Adrenal gland (tissue), 12 donors: ENCODE results near the gene DOCK8. TPM values are rescaled to one million over a fixed set of nuclear protein-coding genes. Genes with fewer than 3 reads are reported as not detected.
"Not testable (repeated sequence)": the region's sequence is repeated elsewhere in the genome, so short reads cannot be mapped to it uniquely, and the experiment has no call there.

Source experiments
- DNase-seq, 7 donors: peaks; one replicate each; pipeline ENCODE4 v3.0.0-alpha.2; 2019 to 2020
- H3K27ac ChIP-seq, 5 donors: fragments of 200-600 bp; sonication (generic) in 4 of 5; 1 replicate in 3 of 5; 2 replicates in 2 of 5; pipeline versions ENCODE4 v1.5.1 to v1.8.0; 2016 to 2020; ENCODE audit warnings: mild to moderate bottlenecking in 1 of 5
- H3K27me3 ChIP-seq: fragments of 200-600 bp; 2 replicates; pipeline ENCODE4 v1.8.0; 2021
- H3K36me3 ChIP-seq, 2 donors: fragments of 200-600 bp; replicated peaks in 1 of 2; 1 replicate in 1 of 2; 2 replicates in 1 of 2; pipeline versions ENCODE4 v1.5.1 to v1.8.0; 2018 to 2022
- H3K4me1 ChIP-seq, 2 donors: fragments of 200-600 bp; replicated peaks in 1 of 2; 1 replicate in 1 of 2; 2 replicates in 1 of 2; pipeline versions ENCODE4 v1.5.1 to v1.8.0; 2018 to 2021
- H3K4me3 ChIP-seq, 4 donors: fragments of 200-600 bp; sonication (generic) in 3 of 4; one replicate each; pipeline ENCODE4 v1.5.1; 2016 to 2018
- H3K9me3 ChIP-seq, 3 donors: fragments of 200-600 bp; sonication (generic) in 1 of 3; replicated peaks in 1 of 3; 1 replicate in 2 of 3; 2 replicates in 1 of 3; pipeline versions ENCODE4 v1.5.1 to v1.8.0; 2016 to 2021
- POLR2A ChIP-seq, 2 donors: fragments of 450-650 bp; IDR thresholded peaks; one replicate each; pipeline ENCODE4 v1.6.1; 2017; ENCODE audit warnings: antibody characterized with exemption in 2 of 2, mild to moderate bottlenecking in 2 of 2, moderate library complexity in 1 of 2
- WGBS, 4 donors: extraction: QIAGEN DNeasy Blood & Tissue Kit in 2 of 4; methylation state at CpG; one replicate each; pipeline versions ENCODE4 v1.1.5 to v1.1.7; 2013 to 2017; 5-methylcytosine and 5-hydroxymethylcytosine counted together
- intact Hi-C, 2 donors: fragments of 100-400 bp; cut with DNase I; formaldehyde crosslinking; loops; one replicate each; pipeline versions ENCODE4 v1.14.1 to v1.15.0; 2022 to 2023
- polyA plus RNA-seq, 3 donors: library from polyadenylated mRNA; stranded (reverse); fragments of 200-250 nt in 2 of 3; fragments of 350-450 nt in 1 of 3; fragmentation: Illumina TruSeq in 1 of 3; extraction: RNeasy Lipid Tissue Mini Kit (QIAGEN cat#74804) in 1 of 3; gene quantifications; one replicate each; pipeline ENCODE4 v1.2.3, GENCODE V29; 2013 to 2014
- total RNA-seq, 9 donors: library from RNA; depleted of rRNA in 4 of 9; stranded (reverse); fragments of >200 nt in 4 of 9; fragments of 120-200 nt in 1 of 9; fragmentation: NEBNext Ultra II Directional in 1 of 9; extraction: Animal tissue kit (Norgen Biotek cat#: 25700) in 1 of 9; gene quantifications; one replicate each; pipeline versions ENCODE4 v1.1.0 to v1.2.4, GENCODE V29; 2013 to 2023
- TF ChIP-seq, protein P1 (sequence below), 6 experiments: fragments of 450-650 bp in 4 of 6; fragments of 200-600 bp in 2 of 6; sonication (generic) in 1 of 6; IDR thresholded peaks; 1 replicate in 5 of 6; 2 replicates in 1 of 6; pipeline versions ENCODE4 v1.5.1 to v1.8.0; 2016 to 2021; ENCODE audit warnings: antibody characterized with exemption in 6 of 6, mild to moderate bottlenecking in 2 of 6, moderate library complexity in 1 of 6
- donor health status: healthy with polysubstance abuse.
- donor health status: Bipolar disorder and iron deficiency.
- donor health status: DM: yes; HTN: yes; CAD: no.
- donor health status: DM: no; HTN: no; CAD: no.
- donor health status: DM: no; HTN: no; CAD: no.
- donor health status: DM: yes; HTN: yes; CAD: no.

Gene DOCK8
- total and polyA plus RNA-seq, 12 donors = 8.3 to 134 (median 40.5) TPM

DNA sequence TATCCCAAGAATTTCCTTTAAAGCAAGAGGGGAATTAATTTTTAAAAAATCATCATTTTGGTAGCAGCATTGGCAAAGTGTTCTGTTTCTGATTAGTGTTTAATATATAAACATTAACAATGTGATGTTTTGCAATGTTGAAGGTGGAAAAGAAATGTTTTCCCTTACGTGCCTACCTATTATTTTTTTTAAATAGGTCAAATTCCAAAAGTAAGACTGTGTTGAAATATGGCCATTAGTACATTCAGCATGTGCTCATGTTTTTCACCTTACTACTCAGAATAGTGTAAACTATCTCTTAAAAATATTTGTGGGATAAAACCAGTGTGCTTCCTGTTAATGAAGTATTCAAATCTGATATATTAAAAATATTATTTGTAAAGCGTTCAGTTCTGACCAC, 3.3 kb downstream of the DOCK8 start:
- WGBS, 4 donors = 42 to 71% (median 63%) methylated on average over 2 of the region's 2 CpGs
- Histone ChIP-seq H3K9me3 (no peaks in the 10 kb centered on the region), H3K27ac (no peak overlapping the region), H3K4me3 (no peak overlapping the region), H3K4me1 (peaks cover 12 to 48% of the 10 kb centered on the region in 2 donors), H3K27me3 (no peaks in the 10 kb centered on the region), H3K36me3 (no peaks in the 10 kb centered on the region)
- no peak for DNase-seq
- TF ChIP-seq, protein P1, sequence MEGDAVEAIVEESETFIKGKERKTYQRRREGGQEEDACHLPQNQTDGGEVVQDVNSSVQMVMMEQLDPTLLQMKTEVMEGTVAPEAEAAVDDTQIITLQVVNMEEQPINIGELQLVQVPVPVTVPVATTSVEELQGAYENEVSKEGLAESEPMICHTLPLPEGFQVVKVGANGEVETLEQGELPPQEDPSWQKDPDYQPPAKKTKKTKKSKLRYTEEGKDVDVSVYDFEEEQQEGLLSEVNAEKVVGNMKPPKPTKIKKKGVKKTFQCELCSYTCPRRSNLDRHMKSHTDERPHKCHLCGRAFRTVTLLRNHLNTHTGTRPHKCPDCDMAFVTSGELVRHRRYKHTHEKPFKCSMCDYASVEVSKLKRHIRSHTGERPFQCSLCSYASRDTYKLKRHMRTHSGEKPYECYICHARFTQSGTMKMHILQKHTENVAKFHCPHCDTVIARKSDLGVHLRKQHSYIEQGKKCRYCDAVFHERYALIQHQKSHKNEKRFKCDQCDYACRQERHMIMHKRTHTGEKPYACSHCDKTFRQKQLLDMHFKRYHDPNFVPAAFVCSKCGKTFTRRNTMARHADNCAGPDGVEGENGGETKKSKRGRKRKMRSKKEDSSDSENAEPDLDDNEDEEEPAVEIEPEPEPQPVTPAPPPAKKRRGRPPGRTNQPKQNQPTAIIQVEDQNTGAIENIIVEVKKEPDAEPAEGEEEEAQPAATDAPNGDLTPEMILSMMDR (IDR thresholded peaks at IDR 0.05) = no peak
- no peak for TF ChIP-seq POLR2A (IDR thresholded peaks at IDR 0.05)
- intact Hi-C loops = no loop called here

DNA sequence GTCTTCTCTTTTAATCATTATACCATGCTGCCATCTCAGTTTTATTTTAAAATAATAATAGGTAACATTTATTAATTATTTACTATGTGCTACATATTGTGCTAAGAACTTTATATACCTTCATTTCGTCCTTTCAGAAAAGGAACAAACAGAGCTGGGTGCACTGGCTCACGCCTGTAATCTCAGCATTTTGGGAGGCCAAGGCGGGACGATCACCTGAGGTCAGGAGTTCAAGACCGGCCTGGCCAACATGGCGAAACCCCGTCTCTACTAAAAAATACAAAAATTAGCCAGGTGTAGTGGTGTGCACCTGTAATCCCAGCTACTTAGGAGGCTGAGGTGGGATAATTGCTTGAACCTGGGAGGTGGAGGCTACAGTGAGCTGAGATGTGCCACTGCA, 4.4 kb downstream of the DOCK8 start:
- H3K36me3 ChIP-seq, intact Hi-C loops, H3K27me3 ChIP-seq, H3K4me3 ChIP-seq, H3K9me3 ChIP-seq, H3K27ac ChIP-seq, DNase-seq: not testable (repeated sequence)
- 88 to 92% (median 90%) methylated on average over 7 of the region's 7 CpGs for WGBS, 4 donors
- peaks cover 12 to 50% of the 10 kb centered on the region in 2 donors for H3K4me1 ChIP-seq

DNA sequence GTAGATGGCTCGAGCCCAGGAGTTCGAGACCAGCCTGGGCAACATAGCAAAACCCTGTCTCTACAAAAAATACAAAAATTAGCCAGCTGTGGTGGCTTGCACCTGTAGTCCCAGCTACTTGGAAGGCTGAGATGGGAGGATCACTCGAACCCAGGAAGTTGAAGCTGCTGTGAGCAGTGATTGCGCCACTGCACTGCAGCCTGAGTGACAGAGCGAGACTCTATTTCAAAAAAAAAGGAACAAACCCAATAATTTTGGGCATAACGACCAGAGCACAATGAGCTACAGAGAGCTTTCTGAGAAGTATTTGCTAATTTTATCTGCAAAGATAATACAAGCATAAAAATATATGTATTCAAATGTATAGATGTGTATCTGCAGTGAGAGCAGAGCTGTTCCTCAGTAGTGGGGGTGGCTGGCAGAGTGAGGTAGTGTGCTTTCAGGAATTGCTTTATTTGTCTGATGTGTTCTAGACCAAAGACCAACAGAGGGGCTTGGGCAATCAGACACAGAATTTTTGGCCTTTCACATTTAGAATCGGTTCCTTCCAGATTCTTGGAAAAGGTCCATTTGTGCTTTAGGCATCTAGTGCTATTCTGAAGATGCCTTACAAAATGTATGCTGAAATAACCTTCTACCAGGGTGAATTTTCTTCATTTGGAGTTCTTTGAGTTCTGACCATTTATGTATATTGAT, 5.2 kb downstream of the DOCK8 start:
- TF ChIP-seq POLR2A (IDR thresholded peaks at IDR 0.05) = no peak
- TF ChIP-seq, protein P1 (IDR thresholded peaks at IDR 0.05) = no peak
- peaks cover 9 to 57% of the 10 kb centered on the region in 2 donors for H3K4me1 ChIP-seq
- H3K36me3 ChIP-seq = no peaks in the 10 kb centered on the region
- DNase-seq = no peak
- no peak overlapping the region for H3K4me3 ChIP-seq
- intact Hi-C loops = no loop called here
- no peaks in the 10 kb centered on the region for H3K9me3 ChIP-seq
- WGBS, 4 donors = 71 to 84% (median 80%) methylated on average over 7 of the region's 7 CpGs
- H3K27me3 ChIP-seq = no peaks in the 10 kb centered on the region
- H3K27ac ChIP-seq = peak overlapping the region in 1 of 5 donors; percentile 54

DNA sequence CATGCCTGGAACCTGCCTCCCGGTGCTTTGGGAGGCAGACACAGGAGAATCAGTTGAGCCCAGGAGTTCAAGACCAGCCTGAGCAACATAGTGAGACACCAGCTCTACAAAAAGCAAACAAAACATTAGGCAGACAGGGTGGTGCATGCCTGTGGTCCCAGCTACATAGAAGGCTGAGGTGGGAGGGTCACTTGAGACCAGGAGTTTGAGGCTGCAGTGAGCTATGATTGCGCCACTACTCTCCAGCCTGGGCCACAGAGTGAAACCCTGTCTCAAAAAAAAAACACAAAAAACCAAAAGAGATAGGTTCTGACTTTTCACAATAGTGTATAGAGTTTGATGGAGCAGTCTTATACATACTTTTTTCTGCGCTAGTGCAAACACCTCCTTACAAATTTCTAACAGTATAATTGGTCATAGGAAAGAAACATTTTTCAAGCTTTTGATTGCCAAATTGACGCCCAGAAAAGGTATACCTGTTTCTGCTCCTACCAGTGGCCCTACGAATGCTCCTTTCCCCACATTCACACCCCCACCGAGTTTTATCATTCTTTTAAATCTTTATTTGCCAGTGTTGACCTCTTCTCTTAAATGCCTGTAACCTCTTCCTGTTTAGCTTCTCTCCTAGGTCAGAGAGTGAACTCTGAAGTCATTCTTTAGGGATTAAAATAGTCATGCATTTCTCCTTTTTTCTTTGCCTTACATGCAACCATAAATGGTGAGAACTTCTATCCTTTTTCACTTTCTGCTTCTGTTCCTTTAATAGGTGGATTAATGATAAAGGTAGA, 7.5 kb downstream of the DOCK8 start:
- WGBS, 4 donors = 71 to 76% (median 73%) methylated on average over 6 of the region's 6 CpGs
- Histone ChIP-seq H3K36me3 (no peaks in the 10 kb centered on the region), H3K4me1 (peaks cover 0 to 50% of the 10 kb centered on the region in 2 donors), H3K27me3 (no peaks in the 10 kb centered on the region), H3K4me3 (no peak overlapping the region), H3K9me3 (no peaks in the 10 kb centered on the region), H3K27ac (peak overlapping the region in 1 of 5 donors; percentile 1)
- TF ChIP-seq, protein P1 (IDR thresholded peaks at IDR 0.05) = no peak
- no peak for TF ChIP-seq POLR2A (IDR thresholded peaks at IDR 0.05)
- intact Hi-C loops = no loop called here
- no peak for DNase-seq
